VCaP (cell line): ENCODE results near the gene FTSJ1.

Experiments used
- H3K27ac ChIP-seq: fragments of 450-650 bp; 2 replicates; pipeline ENCODE4 v1.5.1; 2017
- TF ChIP-seq, protein P1 (sequence below): fragments of 450-650 bp; conservative IDR thresholded peaks from 2 replicates; pipeline ENCODE4 v1.5.1; 2017; ENCODE audit warnings: mild to moderate bottlenecking, moderate library complexity

The FTSJ1 gene

GRCh38 chrX:48472851-48473703, 2.9 kb upstream of the FTSJ1 start:
- no peak overlapping the region for H3K27ac ChIP-seq
- TF ChIP-seq, protein P1, sequence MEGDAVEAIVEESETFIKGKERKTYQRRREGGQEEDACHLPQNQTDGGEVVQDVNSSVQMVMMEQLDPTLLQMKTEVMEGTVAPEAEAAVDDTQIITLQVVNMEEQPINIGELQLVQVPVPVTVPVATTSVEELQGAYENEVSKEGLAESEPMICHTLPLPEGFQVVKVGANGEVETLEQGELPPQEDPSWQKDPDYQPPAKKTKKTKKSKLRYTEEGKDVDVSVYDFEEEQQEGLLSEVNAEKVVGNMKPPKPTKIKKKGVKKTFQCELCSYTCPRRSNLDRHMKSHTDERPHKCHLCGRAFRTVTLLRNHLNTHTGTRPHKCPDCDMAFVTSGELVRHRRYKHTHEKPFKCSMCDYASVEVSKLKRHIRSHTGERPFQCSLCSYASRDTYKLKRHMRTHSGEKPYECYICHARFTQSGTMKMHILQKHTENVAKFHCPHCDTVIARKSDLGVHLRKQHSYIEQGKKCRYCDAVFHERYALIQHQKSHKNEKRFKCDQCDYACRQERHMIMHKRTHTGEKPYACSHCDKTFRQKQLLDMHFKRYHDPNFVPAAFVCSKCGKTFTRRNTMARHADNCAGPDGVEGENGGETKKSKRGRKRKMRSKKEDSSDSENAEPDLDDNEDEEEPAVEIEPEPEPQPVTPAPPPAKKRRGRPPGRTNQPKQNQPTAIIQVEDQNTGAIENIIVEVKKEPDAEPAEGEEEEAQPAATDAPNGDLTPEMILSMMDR = no peak

DNA sequence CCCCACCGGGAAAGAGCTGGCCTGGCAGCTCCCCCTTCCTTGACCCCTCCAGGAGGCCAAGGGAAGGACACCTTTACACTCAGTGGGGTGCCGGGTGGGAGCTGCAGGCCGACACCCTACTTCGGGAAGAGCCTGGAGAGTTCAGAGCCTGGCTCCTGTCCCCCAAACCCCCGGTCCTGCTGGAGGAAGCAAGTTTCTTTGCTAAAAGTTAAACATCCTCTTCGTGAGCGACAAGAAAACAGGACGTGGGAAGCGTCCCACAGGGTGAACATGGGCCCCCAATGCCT, 2.4 kb upstream of the FTSJ1 start:
- H3K27ac ChIP-seq = no peak overlapping the region
- TF ChIP-seq, protein P1 = no peak

DNA sequence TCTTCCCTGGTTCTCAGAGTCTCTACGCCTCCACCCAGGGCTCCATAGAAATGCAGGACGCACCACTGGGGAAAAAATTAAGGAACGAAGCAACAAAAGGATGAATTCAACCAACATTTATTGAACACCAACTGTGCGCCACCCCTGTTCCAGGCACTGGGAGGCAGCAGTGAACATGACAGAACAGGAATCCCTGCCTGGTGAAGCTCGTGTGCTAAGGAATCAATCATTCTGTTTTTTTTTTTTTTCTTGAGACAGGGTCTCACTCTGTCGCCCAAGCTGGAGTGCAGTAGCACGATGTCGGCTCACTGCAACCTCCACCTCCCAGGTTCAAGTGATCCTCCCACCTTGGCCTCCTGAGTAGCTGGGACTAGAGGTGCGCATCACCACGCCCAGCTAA, 1.9 kb upstream of the FTSJ1 start:
- no peak overlapping the region for H3K27ac ChIP-seq
- TF ChIP-seq, protein P1 = no peak

GRCh38 chrX:48474581-48474980, 1.4 kb upstream of the FTSJ1 start:
- peak overlapping the region; percentile 50; the same call in 1 of the 2 replicates for H3K27ac ChIP-seq
- TF ChIP-seq, protein P1 = no peak

DNA sequence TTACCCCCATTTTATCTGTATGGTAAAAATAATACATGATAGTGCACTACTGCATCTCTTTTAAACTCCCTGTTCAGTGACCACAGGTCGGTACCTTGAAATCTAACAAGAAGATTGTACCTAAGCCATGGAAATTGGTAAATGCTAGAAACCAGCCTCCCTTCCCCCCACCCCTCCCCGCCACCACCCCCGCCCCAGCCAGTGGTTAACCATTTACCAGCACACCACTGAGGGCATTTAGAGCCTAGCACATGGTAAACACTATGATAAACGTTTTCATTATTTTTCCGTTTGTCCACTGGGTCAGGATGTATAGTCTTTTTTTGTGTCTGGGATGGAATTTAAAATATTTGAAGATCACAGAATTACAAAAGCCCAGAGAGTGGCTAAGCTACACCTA, 703 bp upstream of the FTSJ1 start:
- TF ChIP-seq, protein P1 = no peak
- H3K27ac ChIP-seq = peak overlapping the region; percentile 50; the same call in 1 of the 2 replicates

DNA sequence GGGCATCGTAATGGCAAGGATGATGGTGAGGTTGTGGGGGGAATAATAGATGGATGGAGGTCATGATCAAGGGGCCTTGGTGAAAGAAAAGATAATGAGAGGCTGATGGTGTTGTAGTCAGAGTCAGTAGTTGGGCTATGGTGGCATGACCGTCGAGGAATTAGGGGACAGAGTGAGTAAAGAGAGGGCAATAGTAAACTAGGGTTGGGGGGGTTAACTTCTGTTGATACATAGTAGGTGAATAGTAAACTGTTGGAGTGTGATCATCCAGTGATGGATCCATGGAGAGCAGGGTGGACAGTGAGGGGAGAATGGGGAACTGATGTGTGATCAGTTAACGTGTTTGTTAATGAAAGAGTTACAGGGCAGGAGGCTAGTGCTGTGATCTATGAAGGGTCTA, 920 bp downstream of the FTSJ1 start:
- TF ChIP-seq, protein P1 = no peak
- H3K27ac ChIP-seq = peak overlapping the region; percentile 50; the same call in 1 of the 2 replicates

DNA sequence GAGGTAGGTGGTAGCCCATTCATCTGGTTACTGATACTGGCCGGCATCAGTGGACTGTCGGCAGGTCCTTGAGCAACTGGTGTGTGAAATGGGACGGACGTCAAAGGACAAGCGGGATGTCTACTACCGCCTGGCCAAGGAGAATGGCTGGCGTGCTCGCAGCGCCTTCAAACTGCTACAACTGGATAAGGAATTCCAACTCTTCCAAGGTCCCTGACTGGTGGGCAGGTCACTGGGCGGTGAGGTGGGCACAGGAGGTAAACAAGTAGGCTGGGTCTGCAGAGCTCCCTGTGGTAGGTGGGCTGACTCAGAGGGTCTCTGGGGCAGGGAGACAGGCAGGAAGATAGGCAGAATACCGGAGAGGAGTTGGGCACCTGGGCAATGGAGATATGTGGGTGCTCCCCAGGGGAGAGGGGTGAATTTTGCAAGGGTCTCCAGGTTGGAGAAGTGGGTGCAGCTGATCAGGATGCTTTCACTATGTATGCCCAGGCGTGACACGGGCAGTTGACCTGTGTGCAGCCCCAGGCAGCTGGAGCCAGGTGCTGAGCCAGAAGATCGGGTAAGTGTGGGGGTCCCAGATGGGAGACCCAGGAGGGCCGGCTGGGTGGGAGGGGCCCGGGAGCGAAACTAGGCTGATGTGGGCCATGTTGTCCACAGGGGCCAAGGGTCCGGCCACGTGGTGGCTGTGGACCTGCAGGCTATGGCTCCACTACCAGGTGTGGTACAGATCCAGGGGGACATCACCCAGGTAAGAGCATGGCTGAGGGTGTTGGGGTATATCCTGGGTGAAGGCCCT, 2.2 kb downstream of the FTSJ1 start:
- no peak overlapping the region for H3K27ac ChIP-seq
- TF ChIP-seq, protein P1 = no peak
